NB4 (cell line): ENCODE measurements around the gene SYTL4.

Experiments
- DNase-seq: peaks from one replicate; pipeline ENCODE4 v3.0.0; 2010; ENCODE audit warnings: low read depth
- H3K4me3 ChIP-seq: one replicate; pipeline ENCODE4 v1.5.1; 2011; ENCODE audit warnings: mild to moderate bottlenecking, low read depth, low read length, moderate library complexity
- CTCF ChIP-seq: IDR thresholded peaks from one replicate; pipeline ENCODE4 v1.5.1; 2012; ENCODE audit warnings: low read depth, low read length
- MAX ChIP-seq: IDR thresholded peaks from 2 replicates; pipeline ENCODE4 v1.6.1; 2011; ENCODE audit warnings: low read depth, low read length
- MYC ChIP-seq: IDR thresholded peaks from 2 replicates; pipeline ENCODE4 v1.6.1; 2011; ENCODE audit warnings: low read depth, low read length
- POLR2A ChIP-seq: IDR thresholded peaks from 2 replicates; pipeline ENCODE4 v1.6.1; 2011; ENCODE audit warnings: mild to moderate bottlenecking; ENCODE audit not compliant: insufficient read length; ENCODE audit errors: extremely low read depth

Gene SYTL4

GRCh38 chrX:100687546-100687945, 44.4 kb downstream of the SYTL4 start:
- no peak overlapping the region for H3K4me3 ChIP-seq
- no peak for TF ChIP-seq MAX
- no peak for TF ChIP-seq MYC
- TF ChIP-seq CTCF = no peak
- no peak for DNase-seq

- DNase-seq = peak; percentile 10
Measured at GRCh38 chrX:100687128-100687527, 44.8 kb downstream of the SYTL4 start.

GRCh38 chrX:100685997-100686305, 46.0 kb downstream of the SYTL4 start:
- H3K4me3 ChIP-seq = no peak overlapping the region
- TF ChIP-seq MAX (no peak), POLR2A (no peak)
- no peak for DNase-seq

More at GRCh38 chrX:100687128-100687527, 44.8 kb downstream of the SYTL4 start:
- no peak overlapping the region for H3K4me3 ChIP-seq
- TF ChIP-seq MYC = no peak

GRCh38 chrX:100685284-100685996, 46.5 kb downstream of the SYTL4 start:
- TF ChIP-seq POLR2A (no peak), MYC (no peak), MAX (no peak), CTCF (peak; percentile 71)
- DNase-seq = peak; percentile 73
- H3K4me3 ChIP-seq = no peak overlapping the region

GRCh38 chrX:100682939-100683338, 49.0 kb downstream of the SYTL4 start:
- H3K4me3 ChIP-seq = no peak overlapping the region
- no peak for DNase-seq
- no peak for TF ChIP-seq POLR2A
- no peak for TF ChIP-seq MAX
- no peak for TF ChIP-seq CTCF
- TF ChIP-seq MYC = no peak

GRCh38 chrX:100681599-100681998, 50.3 kb downstream of the SYTL4 start:
- H3K4me3 ChIP-seq = no peak overlapping the region
- TF ChIP-seq MYC (no peak), POLR2A (no peak), CTCF (no peak), MAX (no peak)
- no peak for DNase-seq

- no peak for DNase-seq
- TF ChIP-seq MYC (no peak), MAX (no peak), POLR2A (no peak), CTCF (no peak)
- H3K4me3 ChIP-seq = no peak overlapping the region
Measured at GRCh38 chrX:100680756-100681155, 51.2 kb downstream of the SYTL4 start.
